Bronchial epithelial cell (primary cell): ENCODE measurements around the gene SPATS1. TPM values are rescaled to one million over a fixed set of nuclear protein-coding genes. Genes with fewer than 3 reads are reported as not detected.

Experiments used
- DNase-seq: peaks from one replicate; pipeline ENCODE4 v3.0.0-alpha.2; 2010; ENCODE audit warnings: low read depth
- FAIRE-seq: peaks from 2 replicates; lab custom pipeline; 2011; peaks lifted over from hg19 to GRCh38; lab: Jason Lieb, UNC
- H3K27me3 ChIP-seq: 2 replicates; pipeline ENCODE4 v1.5.1; 2011; ENCODE audit warnings: low read length; ENCODE audit not compliant: control insufficient read depth, insufficient read depth
- H3K36me3 ChIP-seq: 2 replicates; pipeline ENCODE4 v1.5.1; 2011; ENCODE audit warnings: low read length; ENCODE audit not compliant: control insufficient read depth, insufficient read depth
- H3K4me3 ChIP-seq: 2 replicates; pipeline ENCODE4 v1.5.1; 2011; ENCODE audit warnings: mild to moderate bottlenecking, low read depth, low read length, control low read depth
- CTCF ChIP-seq: IDR thresholded peaks from 2 replicates; pipeline ENCODE4 v1.5.1; 2011; ENCODE audit warnings: mild to moderate bottlenecking, moderate library complexity, low read length, control low read depth, inconsistent platforms; ENCODE audit not compliant: insufficient read depth, severe bottlenecking
- total RNA-seq: library from RNA; depleted of rRNA; stranded (reverse); fragments of >200 nt; gene quantifications from 2 replicates; pipeline ENCODE4 v1.2.1, GENCODE V29; 2014

The SPATS1 gene
- total RNA-seq, 1 donor from 2014 or later, result not detected

- peaks cover 52% of the 10 kb centered on the region for H3K36me3 ChIP-seq
- H3K27me3 ChIP-seq, result no peaks in the 10 kb centered on the region
- DNase-seq, result no peak
- TF ChIP-seq CTCF, result no peak
- FAIRE-seq, result no peak
- H3K4me3 ChIP-seq, result no peak overlapping the region
Measured at GRCh38 chr6:44302856-44303255, 39.6 kb upstream of the SPATS1 start.

- Histone ChIP-seq H3K36me3 (peaks cover 52% of the 10 kb centered on the region), H3K4me3 (no peak overlapping the region), H3K27me3 (no peaks in the 10 kb centered on the region)
- no peak for FAIRE-seq
- no peak for TF ChIP-seq CTCF
- no peak for DNase-seq
Measured at GRCh38 chr6:44303842-44304241, 38.6 kb upstream of the SPATS1 start.

GRCh38 chr6:44304282-44305199, 37.9 kb upstream of the SPATS1 start:
- no peak for FAIRE-seq
- Histone ChIP-seq H3K36me3 (peaks cover 53% of the 10 kb centered on the region), H3K4me3 (no peak overlapping the region), H3K27me3 (no peaks in the 10 kb centered on the region)
- peak; percentile 74 for TF ChIP-seq CTCF
- no peak for DNase-seq

GRCh38 chr6:44305200-44305725, 37.2 kb upstream of the SPATS1 start:
- H3K36me3 ChIP-seq, result peaks cover 54% of the 10 kb centered on the region
- DNase-seq (no peak), FAIRE-seq (no peak)

GRCh38 chr6:44306710-44307109, 35.7 kb upstream of the SPATS1 start:
- Histone ChIP-seq H3K4me3 (no peak overlapping the region), H3K27me3 (no peaks in the 10 kb centered on the region), H3K36me3 (peaks cover 57% of the 10 kb centered on the region)
- no peak for TF ChIP-seq CTCF
- FAIRE-seq, result no peak
- no peak for DNase-seq

More at GRCh38 chr6:44305200-44305725, 37.2 kb upstream of the SPATS1 start:
- no peaks in the 10 kb centered on the region for H3K27me3 ChIP-seq
- H3K4me3 ChIP-seq, result no peak overlapping the region
- no peak for TF ChIP-seq CTCF
